Naive B cell (primary cell): ENCODE data around the gene FAM180A. TPM values are rescaled to one million over a fixed set of nuclear protein-coding genes. Genes with fewer than 3 reads are reported as not detected.
"Not testable (repeated sequence)": the region's sequence is repeated elsewhere in the genome, so short reads cannot be mapped to it uniquely, and the experiment has no call there.

Experiments used
- ATAC-seq, 2 donors: fragments of 150-1000 bp; cut with Tn5 transposase; 2 replicates each; pipeline ENCODE4 v1.10.0; 2021; ENCODE audit warnings: low read depth in 2 of 2, mild to moderate bottlenecking in 2 of 2, moderate library complexity in 2 of 2
- DNase-seq: peaks from one replicate; pipeline ENCODE4 v3.0.0; 2022
- H3K27ac Mint-ChIP-seq, 6 donors: one replicate each; pipeline ENCODE4 v1.8.0; 2020 to 2022; ENCODE audit warnings: mild to moderate bottlenecking in 6 of 6, mixed read lengths in 6 of 6, moderate library complexity in 5 of 6, inconsistent platforms in 2 of 6
- H3K27me3 Mint-ChIP-seq, 3 donors: one replicate each; pipeline ENCODE4 v1.8.0; 2021 to 2022; ENCODE audit warnings: mixed read lengths in 3 of 3, mild to moderate bottlenecking in 1 of 3
- H3K36me3 Mint-ChIP-seq, 2 donors: one replicate each; pipeline ENCODE4 v1.8.0; 2020 to 2022; ENCODE audit warnings: mixed read lengths in 2 of 2, inconsistent platforms in 1 of 2, mild to moderate bottlenecking in 1 of 2
- H3K4me1 Mint-ChIP-seq, 3 donors: one replicate each; pipeline ENCODE4 v1.8.0; 2020 to 2022; ENCODE audit warnings: mixed read lengths in 3 of 3, inconsistent platforms in 1 of 3, mild to moderate bottlenecking in 1 of 3, moderate library complexity in 1 of 3
- H3K4me3 Mint-ChIP-seq, 8 donors: one replicate each; pipeline ENCODE4 v1.8.0; 2020 to 2022; ENCODE audit warnings: mild to moderate bottlenecking in 8 of 8, mixed read lengths in 8 of 8, moderate library complexity in 8 of 8, inconsistent platforms in 2 of 8
- H3K9me3 Mint-ChIP-seq, 7 donors: one replicate each; pipeline ENCODE4 v1.8.0; 2020 to 2022; ENCODE audit warnings: mixed read lengths in 7 of 7, mild to moderate bottlenecking in 5 of 7, inconsistent platforms in 2 of 7, moderate library complexity in 1 of 7
- polyA plus RNA-seq, 6 donors: library from polyadenylated mRNA; unstranded; fragments of 300-500 nt; fragmentation: Illumina TruSeq; gene quantifications; one replicate each; pipeline ENCODE4 v1.2.3, GENCODE V29; 2021; ENCODE audit warnings: low read depth in 6 of 6

FAM180A gene
- polyA plus RNA-seq, 6 donors from 2014 or later: not detected

DNA sequence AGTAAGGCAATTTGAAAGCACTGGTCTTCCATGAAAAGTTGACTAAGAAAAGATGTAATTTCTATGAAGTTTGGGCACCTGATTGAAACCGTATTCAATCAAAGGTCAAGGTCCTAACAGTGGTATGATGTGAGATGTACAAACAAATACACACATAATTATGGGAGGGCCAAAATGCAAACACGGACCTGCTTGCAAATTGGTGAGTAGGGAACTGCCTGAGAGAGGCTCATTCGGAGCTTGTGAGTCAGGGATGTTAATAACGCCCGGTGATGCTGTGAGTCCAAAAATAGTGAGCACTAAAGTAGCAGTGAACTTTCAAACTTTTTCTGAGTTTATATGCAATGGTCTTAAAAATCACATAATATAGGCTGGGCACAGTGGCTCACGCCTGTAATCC lies 34.2 kb upstream of the FAM180A start:
- DNase-seq: no peak
- no peak for ATAC-seq
- Mint-ChIP-seq H3K4me1 (no peaks in the 10 kb centered on the region), H3K27ac (no peak overlapping the region), H3K36me3 (no peaks in the 10 kb centered on the region), H3K27me3 (peaks cover 18 to 32% (median 32%) of the 10 kb centered on the region in 3 donors), H3K4me3 (no peak overlapping the region), H3K9me3 (peaks cover 3 to 12% (median 9%) of the 10 kb centered on the region in 7 donors)

DNA sequence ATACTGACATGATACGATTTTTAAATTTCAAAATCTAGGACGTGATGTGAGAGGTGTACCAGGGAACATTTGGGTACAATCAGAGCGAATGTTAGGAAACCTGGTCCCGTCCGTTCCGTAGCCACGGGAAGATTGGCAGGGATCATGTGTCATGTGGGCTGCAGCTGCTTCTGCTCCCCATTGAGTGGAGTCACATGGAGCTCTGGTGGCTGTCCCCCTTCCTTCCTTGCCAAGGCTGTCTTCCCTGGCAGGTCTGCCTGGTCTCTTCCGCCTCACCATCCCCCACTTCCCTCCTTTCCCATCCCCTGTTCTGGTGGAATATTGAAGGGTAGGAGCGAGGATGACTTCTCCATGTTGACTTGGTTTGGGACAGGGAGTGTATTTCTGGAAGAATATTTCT lies 33.8 kb upstream of the FAM180A start:
- peaks cover 7 to 16% (median 10%) of the 10 kb centered on the region in 7 donors for H3K9me3 Mint-ChIP-seq
- peaks cover 20 to 36% (median 32%) of the 10 kb centered on the region in 3 donors for H3K27me3 Mint-ChIP-seq
- ATAC-seq: no peak
- no peak for DNase-seq
- H3K27ac Mint-ChIP-seq: no peak overlapping the region
- no peak overlapping the region for H3K4me3 Mint-ChIP-seq
- no peaks in the 10 kb centered on the region for H3K36me3 Mint-ChIP-seq
- H3K4me1 Mint-ChIP-seq: no peaks in the 10 kb centered on the region

DNA sequence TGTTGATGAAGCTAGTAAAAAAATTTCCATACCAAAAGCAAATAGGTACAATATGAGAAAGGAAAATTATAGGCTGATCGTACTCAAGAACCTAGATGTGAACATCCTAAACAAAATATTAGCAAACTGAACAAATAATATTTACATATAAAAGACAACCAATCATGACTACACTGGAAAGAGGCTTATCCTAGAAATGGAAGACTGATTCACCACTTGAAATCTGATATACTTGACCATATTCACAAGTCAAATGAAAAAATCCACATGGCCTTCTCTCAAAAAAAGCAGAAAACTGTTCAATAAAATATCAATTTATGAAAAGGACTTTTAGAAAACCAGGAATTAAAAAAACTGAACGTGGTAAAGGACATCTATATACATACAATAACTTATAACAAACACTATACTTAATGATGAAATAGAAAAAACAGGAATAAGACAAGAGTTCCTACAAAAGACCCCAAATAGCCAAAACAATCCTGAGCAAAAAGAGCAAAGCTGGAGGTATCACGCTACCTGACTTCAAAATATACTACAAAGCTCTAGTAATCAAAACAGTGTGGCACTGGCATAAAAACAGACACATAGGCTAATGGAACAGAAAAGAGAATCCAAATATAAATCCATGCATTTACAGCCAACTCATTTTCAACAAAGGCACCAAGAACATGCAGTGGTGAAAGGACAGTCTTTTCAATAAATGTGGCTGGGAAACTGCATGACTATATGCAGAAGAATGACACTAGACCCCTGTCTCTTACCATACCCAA lies 29.2 kb upstream of the FAM180A start:
- peaks cover 7 to 22% (median 10%) of the 10 kb centered on the region in 7 donors for H3K9me3 Mint-ChIP-seq
- H3K4me3 Mint-ChIP-seq: no peak overlapping the region
- H3K4me1 Mint-ChIP-seq: no peaks in the 10 kb centered on the region
- H3K36me3 Mint-ChIP-seq: no peaks in the 10 kb centered on the region
- peaks cover 13 to 23% (median 16%) of the 10 kb centered on the region in 3 donors for H3K27me3 Mint-ChIP-seq
- no peak for ATAC-seq
- H3K27ac Mint-ChIP-seq: no peak overlapping the region
- DNase-seq: no peak

DNA sequence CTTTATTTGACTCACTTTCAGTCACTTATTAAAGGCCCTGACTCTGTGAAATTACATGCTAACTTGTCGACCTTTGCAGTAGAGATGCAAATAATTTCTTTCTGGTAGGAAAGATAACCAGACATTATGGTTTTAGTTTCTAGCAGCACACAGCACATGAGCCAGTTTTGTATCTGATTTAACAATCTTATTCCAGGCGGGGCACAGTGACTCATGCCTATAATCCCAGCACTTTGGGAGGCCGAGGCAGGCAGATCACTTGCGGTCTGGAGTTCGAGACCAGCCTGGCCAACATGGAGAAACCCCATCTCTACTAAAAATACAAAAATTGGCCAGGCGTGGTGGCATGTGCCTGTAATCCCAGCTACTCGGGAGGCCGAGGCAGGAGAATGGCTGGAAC lies 27.3 kb upstream of the FAM180A start:
- ATAC-seq, H3K4me1 Mint-ChIP-seq, H3K27ac Mint-ChIP-seq, H3K36me3 Mint-ChIP-seq, DNase-seq, H3K4me3 Mint-ChIP-seq: not testable (repeated sequence)
- Mint-ChIP-seq H3K27me3 (peaks cover 13 to 23% (median 16%) of the 10 kb centered on the region in 3 donors), H3K9me3 (peaks cover 7 to 22% (median 10%) of the 10 kb centered on the region in 7 donors)

DNA sequence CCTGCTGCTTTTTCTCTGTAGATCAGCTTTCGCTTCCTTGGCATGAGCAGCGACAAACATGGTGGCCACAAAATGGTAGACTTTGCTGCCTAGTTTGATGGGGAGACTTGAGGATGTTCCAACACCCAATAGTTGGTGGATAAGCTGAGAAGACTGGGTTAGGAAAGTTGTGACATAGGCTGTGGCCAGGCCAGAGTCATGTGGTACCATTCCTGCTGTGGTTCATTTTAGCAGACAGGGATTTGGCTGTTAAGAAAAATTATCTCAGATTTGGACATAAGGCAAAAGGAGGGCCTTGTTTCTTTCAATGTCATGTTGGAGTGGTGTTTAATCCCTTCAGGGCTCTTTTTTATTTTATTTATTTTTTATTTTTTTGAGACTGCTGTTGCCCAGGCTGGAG lies 26.6 kb upstream of the FAM180A start:
- H3K27me3 Mint-ChIP-seq: peaks cover 13 to 23% (median 16%) of the 10 kb centered on the region in 3 donors
- DNase-seq (no peak), ATAC-seq (no peak)
- no peak overlapping the region for H3K4me3 Mint-ChIP-seq
- no peak overlapping the region for H3K27ac Mint-ChIP-seq
- no peaks in the 10 kb centered on the region for H3K4me1 Mint-ChIP-seq
- peaks cover 7 to 22% (median 10%) of the 10 kb centered on the region in 7 donors for H3K9me3 Mint-ChIP-seq
- H3K36me3 Mint-ChIP-seq: no peaks in the 10 kb centered on the region

DNA sequence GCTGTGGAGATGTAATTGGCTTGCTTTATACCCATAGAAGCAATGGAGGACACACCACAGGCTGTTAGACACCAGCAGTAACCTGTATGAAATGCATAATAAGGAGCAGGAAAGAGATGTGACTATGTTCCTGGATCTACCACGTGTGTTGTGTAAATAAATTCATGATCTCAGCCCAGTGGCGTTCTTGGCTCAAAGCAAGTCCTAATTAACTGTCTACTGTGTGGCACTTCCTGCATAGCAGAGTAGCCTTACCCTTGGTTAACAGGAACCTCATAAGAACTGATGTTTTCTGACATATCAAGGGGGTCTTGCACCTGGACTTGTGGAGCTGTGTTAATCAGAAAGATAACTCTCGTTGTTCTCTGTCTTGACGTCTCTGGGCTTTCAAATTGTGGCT lies 25.7 kb upstream of the FAM180A start:
- DNase-seq (no peak), ATAC-seq (no peak)
- H3K27me3 Mint-ChIP-seq: peaks cover 13 to 28% (median 21%) of the 10 kb centered on the region in 3 donors
- H3K4me1 Mint-ChIP-seq: no peaks in the 10 kb centered on the region
- H3K4me3 Mint-ChIP-seq: no peak overlapping the region
- H3K36me3 Mint-ChIP-seq: no peaks in the 10 kb centered on the region
- H3K9me3 Mint-ChIP-seq: peaks cover 7 to 22% (median 10%) of the 10 kb centered on the region in 7 donors
- H3K27ac Mint-ChIP-seq: no peak overlapping the region

DNA sequence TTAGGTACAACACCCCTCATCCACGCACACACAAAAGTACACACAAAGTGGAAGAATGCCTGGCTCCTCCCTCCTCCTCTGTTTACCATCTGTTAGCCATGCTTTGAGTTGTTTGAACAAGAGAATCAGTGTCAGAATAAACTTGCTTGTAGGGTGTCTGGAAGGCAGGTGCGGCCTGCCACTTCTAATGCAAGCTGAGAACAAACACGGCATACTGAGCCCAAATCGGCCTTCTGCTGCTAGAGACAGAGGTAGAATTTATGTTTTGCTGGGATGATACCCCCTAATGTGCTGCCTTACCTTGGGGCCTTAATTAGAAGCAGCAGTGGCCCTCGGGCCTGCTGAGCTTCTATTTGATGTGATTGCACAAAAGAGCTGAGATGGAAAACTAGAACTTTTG lies 24.9 kb upstream of the FAM180A start:
- H3K4me3 Mint-ChIP-seq: no peak overlapping the region
- H3K4me1 Mint-ChIP-seq: no peaks in the 10 kb centered on the region
- H3K9me3 Mint-ChIP-seq: peaks cover 6 to 16% (median 8%) of the 10 kb centered on the region in 7 donors
- no peaks in the 10 kb centered on the region for H3K36me3 Mint-ChIP-seq
- DNase-seq (no peak), ATAC-seq (no peak)
- peaks cover 9 to 22% (median 18%) of the 10 kb centered on the region in 3 donors for H3K27me3 Mint-ChIP-seq
- H3K27ac Mint-ChIP-seq: no peak overlapping the region

DNA sequence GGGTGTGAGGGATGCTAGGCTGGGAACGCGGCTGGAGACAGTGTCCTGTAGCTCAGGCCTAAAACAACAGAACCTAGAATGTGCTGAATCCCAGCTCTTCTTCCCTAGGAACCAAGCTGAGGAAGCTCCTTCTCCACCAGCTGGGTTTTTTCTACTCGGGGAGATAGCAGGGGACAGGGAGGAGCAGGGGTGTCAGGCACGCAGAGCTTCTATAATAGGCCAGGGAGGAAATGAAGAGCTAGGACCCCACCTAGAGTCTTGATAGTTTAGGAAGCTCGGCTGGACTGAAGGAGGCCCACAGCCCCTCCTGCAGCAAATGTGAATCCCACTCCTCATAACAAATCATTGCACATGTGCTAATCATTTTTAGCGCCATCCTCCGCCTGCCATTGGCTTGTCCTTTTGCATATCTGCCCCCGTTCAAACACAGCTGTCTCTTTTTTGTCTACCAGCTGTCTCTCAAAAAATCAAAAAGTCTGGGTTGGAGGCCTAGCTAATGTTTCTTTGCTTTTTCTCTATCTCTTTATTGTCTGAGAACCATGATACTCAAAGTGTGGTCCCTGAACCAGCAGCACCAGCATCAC lies 24.1 kb upstream of the FAM180A start:
- no peaks in the 10 kb centered on the region for H3K4me1 Mint-ChIP-seq
- DNase-seq: no peak
- peaks cover 0 to 9% (median 4%) of the 10 kb centered on the region in 7 donors for H3K9me3 Mint-ChIP-seq
- no peak overlapping the region for H3K27ac Mint-ChIP-seq
- no peaks in the 10 kb centered on the region for H3K36me3 Mint-ChIP-seq
- no peak overlapping the region for H3K4me3 Mint-ChIP-seq
- no peak for ATAC-seq
- peaks cover 10 to 17% (median 15%) of the 10 kb centered on the region in 3 donors for H3K27me3 Mint-ChIP-seq

DNA sequence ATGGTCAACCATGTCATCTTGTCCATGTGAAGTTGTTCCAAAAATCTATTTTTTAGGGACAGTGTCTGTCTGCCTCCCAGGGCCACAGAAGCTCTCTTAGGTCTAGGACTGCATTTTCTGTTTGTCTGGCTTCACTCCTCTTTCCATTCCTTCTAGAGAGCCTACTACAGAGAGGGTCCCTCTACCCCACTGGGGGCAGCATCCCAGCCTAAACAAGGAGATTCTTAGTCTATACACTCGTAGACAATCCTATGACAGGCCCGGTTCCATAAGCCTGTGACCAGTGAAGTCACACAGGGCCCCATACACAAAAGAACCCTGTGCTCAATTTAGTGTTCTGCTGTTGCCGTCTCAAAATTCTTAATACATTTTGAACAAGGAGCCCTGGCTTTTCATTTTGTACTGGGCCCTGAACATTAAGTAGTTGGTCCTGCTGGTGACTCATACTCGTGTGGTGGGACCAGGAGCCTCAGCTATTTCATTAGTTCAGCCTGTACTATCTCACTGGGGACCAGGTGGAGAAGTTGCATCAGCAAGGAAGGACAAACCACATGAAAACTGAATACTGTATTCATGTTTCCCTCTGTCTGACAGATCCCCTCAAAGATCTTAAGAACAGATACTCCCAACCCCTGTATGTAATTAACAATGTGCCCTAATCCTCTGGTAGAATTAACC lies 23.5 kb upstream of the FAM180A start:
- H3K27me3 Mint-ChIP-seq: peaks cover 17 to 20% (median 18%) of the 10 kb centered on the region in 3 donors
- no peaks in the 10 kb centered on the region for H3K36me3 Mint-ChIP-seq
- H3K9me3 Mint-ChIP-seq: peaks cover 0 to 3% (median 0%) of the 10 kb centered on the region in 7 donors
- H3K4me3 Mint-ChIP-seq: no peak overlapping the region
- peak overlapping the region in 1 of 6 donors; percentile 52 for H3K27ac Mint-ChIP-seq
- DNase-seq (no peak), ATAC-seq (no peak)
- no peaks in the 10 kb centered on the region for H3K4me1 Mint-ChIP-seq

DNA sequence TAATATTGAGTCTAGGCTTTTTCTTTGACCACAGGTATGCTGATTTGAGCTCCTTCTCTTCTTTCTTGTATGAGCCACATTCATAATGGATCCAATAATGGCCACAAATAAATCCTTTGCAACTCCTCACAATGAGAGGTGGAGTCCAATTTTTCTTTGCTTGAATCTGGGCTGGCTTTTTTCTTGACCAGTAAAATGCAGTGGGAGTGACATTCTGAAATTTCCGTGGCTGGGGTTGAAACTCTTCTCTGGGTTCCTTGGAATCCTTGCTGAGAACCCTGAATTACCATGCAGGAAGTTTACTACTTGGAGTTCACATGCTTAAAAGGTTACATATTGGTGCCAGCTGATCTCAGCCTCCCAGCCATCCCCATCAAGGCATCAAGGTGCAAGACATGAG lies 22.4 kb upstream of the FAM180A start:
- DNase-seq (no peak), ATAC-seq (no peak)
- Mint-ChIP-seq H3K36me3 (no peaks in the 10 kb centered on the region), H3K4me1 (no peaks in the 10 kb centered on the region), H3K27ac (no peak overlapping the region), H3K9me3 (peaks cover 0 to 2% (median 0%) of the 10 kb centered on the region in 7 donors), H3K27me3 (peaks cover 21 to 26% (median 21%) of the 10 kb centered on the region in 3 donors), H3K4me3 (no peak overlapping the region)

DNA sequence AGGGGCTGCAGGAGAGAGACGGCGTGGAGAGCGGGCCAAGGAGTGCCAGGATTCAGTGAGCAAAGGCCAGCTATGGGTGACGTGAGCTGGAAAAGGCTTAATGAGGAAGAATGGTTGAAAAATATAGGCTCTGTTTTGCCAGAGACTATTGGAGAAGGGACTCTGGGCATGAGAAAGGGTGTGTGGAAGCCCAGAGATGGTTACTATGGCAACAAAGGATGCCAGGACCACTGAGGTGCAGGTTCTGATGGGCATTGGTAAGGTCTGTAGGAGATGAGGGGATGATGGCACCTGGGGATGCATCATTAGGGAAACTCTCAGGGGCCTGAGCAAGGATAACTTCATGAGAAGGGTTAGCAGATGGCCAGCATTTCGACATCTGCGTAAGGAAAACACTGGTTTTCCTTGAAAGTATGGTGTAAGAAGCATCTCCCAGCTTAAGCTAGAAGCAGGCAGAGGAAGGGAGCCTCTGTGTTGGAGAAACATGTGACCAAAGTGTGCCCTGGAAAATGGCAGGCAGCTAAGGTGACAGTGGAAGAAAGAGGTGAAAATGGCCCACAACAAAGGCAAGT lies 21.6 kb upstream of the FAM180A start:
- Mint-ChIP-seq H3K27me3 (peaks cover 23 to 25% (median 24%) of the 10 kb centered on the region in 3 donors), H3K4me3 (peak overlapping the region in 1 of 8 donors; percentile 56), H3K4me1 (no peaks in the 10 kb centered on the region), H3K9me3 (peaks cover 0 to 2% (median 0%) of the 10 kb centered on the region in 7 donors), H3K36me3 (no peaks in the 10 kb centered on the region), H3K27ac (no peak overlapping the region)
- no peak for DNase-seq
- no peak for ATAC-seq

DNA sequence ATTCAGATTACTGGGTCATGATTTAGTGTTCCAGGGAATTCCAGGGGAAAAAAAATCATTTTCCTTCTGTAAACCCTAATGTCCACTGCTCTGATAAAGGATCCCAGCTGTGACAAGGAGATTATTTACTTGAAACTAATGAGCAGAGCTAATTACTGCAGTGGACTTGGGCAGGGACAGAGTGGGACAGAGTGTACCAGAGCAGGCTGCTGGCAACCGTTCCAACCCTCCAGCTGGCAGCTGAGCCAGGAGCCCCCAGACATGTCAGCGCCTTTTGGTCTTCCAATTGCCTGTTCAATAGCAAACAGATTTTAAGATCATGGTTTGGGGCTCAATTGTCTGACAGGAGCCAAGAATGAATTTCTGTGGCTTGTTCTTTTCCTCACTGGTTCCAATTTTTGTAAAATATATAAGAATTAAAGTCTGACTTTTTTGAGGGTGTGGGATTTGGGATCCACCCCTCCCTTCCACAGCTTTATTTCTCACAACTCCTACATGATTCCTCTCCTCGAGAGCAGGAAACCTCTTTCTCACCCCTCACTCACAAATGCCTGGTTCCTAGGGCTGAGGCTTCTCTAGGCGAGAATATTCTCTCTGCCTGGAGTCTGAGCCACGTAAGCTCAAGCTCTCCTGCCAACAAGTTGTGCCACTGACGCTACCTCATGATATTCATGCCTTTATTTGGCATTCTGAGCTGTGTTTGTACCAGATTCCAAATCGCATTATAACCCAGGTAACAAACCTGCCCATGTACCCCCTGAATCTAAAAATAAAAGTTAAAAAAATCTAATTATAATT lies 20.6 kb upstream of the FAM180A start:
- H3K27me3 Mint-ChIP-seq: peaks cover 27 to 30% (median 28%) of the 10 kb centered on the region in 3 donors
- H3K27ac Mint-ChIP-seq: no peak overlapping the region
- no peaks in the 10 kb centered on the region for H3K4me1 Mint-ChIP-seq
- no peaks in the 10 kb centered on the region for H3K36me3 Mint-ChIP-seq
- H3K4me3 Mint-ChIP-seq: no peak overlapping the region
- peaks cover 0 to 4% (median 0%) of the 10 kb centered on the region in 7 donors for H3K9me3 Mint-ChIP-seq
- no peak for ATAC-seq
- no peak for DNase-seq

DNA sequence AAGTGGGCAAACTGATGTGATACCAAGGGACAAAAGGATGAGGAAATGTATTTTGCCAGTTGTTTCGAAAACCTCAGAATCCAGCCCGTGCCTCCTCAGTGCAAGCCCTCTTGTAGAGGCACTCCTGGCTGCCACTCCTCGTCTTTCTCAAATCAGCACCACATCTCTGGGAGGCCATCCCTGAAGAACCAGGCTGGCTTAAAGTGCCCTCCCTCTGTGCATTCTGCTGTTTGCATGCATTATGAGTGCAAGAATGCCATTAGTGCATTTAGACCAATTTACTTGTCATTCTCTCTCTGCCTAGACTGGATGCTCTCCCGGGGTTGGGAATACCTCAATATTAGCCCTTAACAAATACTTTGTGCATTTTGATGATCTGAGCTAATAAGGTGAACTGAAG lies 19.9 kb upstream of the FAM180A start:
- no peak for DNase-seq
- peaks cover 0 to 8% (median 0%) of the 10 kb centered on the region in 7 donors for H3K9me3 Mint-ChIP-seq
- H3K36me3 Mint-ChIP-seq: no peaks in the 10 kb centered on the region
- H3K27ac Mint-ChIP-seq: no peak overlapping the region
- no peak for ATAC-seq
- H3K27me3 Mint-ChIP-seq: peaks cover 30 to 38% (median 34%) of the 10 kb centered on the region in 3 donors
- no peak overlapping the region for H3K4me3 Mint-ChIP-seq
- H3K4me1 Mint-ChIP-seq: no peaks in the 10 kb centered on the region
